Breast epithelium (tissue), 4 donors: ENCODE results near the gene ABCA4. TPM values are rescaled to one million over a fixed set of nuclear protein-coding genes. Genes with fewer than 3 reads are reported as not detected.

ENCODE experiments used
- DNase-seq, 2 donors: peaks; one replicate each; pipeline ENCODE4 v3.0.0-alpha.2; 2019; ENCODE audit warnings: low spot score in 2 of 2
- H3K27ac ChIP-seq, 2 donors: fragments of 200-600 bp; sonication (generic) in 1 of 2; one replicate each; pipeline ENCODE4 v1.5.1; 2016 to 2019; ENCODE audit warnings: mild to moderate bottlenecking in 1 of 2
- H3K27me3 ChIP-seq, 2 donors: fragments of 200-600 bp; sonication (generic) in 1 of 2; one replicate each; pipeline versions ENCODE4 v1.5.1 to v1.6.0; 2017 to 2019; ENCODE audit warnings: control low read depth in 1 of 2, mild to moderate bottlenecking in 1 of 2
- H3K36me3 ChIP-seq: fragments of 200-600 bp; one replicate; pipeline ENCODE4 v1.5.1; 2019
- H3K4me1 ChIP-seq, 2 donors: fragments of 200-600 bp; sonication (generic); one replicate each; pipeline ENCODE4 v1.5.1; 2016 to 2019; ENCODE audit warnings: control low read depth in 1 of 2
- H3K4me3 ChIP-seq, 3 donors: fragments of 200-600 bp; sonication (generic); 1 replicate in 2 of 3; 2 replicates in 1 of 3; pipeline ENCODE4 v1.5.1; 2016 to 2019; ENCODE audit warnings: mild to moderate bottlenecking in 3 of 3, moderate library complexity in 2 of 3
- H3K9me3 ChIP-seq, 2 donors: fragments of 200-600 bp; sonication (generic) in 1 of 2; one replicate each; pipeline ENCODE4 v1.5.1; 2016 to 2019; ENCODE audit warnings: control low read depth in 1 of 2
- CTCF ChIP-seq, 3 donors: fragments of 450-650 bp; IDR thresholded peaks; one replicate each; pipeline ENCODE4 v1.5.1; 2016 to 2017; ENCODE audit warnings: antibody characterized with exemption in 3 of 3, mild to moderate bottlenecking in 3 of 3, moderate library complexity in 3 of 3
- POLR2A ChIP-seq: fragments of 450-650 bp; IDR thresholded peaks from one replicate; pipeline ENCODE4 v1.6.1; 2016; ENCODE audit warnings: antibody characterized with exemption, mild to moderate bottlenecking, moderate library complexity
- POLR2AphosphoS5 ChIP-seq, 3 donors: sonication (generic); formaldehyde crosslinking; IDR thresholded peaks; one replicate each; pipeline ENCODE4 v1.6.1; 2017; ENCODE audit warnings: antibody characterized with exemption in 3 of 3
- intact Hi-C: fragments of 100-400 bp; cut with DNase I; formaldehyde crosslinking; loops from one replicate; pipeline ENCODE4 v1.15.1; 2023; ENCODE audit warnings: low total_unique reads
- total RNA-seq, 3 donors: library from RNA; depleted of rRNA; stranded (reverse); fragments of >200 nt; gene quantifications; one replicate each; pipeline ENCODE4 v1.1.0, GENCODE V29; 2016

ABCA4 gene
- total RNA-seq, 3 donors from 2014 or later, result 0.16 to 3.5 (median 1.3) TPM

- H3K27ac ChIP-seq, result no peak overlapping the region
- intact Hi-C loops, result no loop called here
Observed at GRCh38 chr1:94060720-94061119, 60.2 kb downstream of the ABCA4 start.

GRCh38 chr1:94058766-94059165 is 62.2 kb downstream of the ABCA4 start:
- H3K9me3 ChIP-seq, result no peaks in the 10 kb centered on the region
- intact Hi-C loops, result no loop called here
- H3K4me3 ChIP-seq, result no peak overlapping the region
- H3K36me3 ChIP-seq, result no peaks in the 10 kb centered on the region
- DNase-seq, result no peak
- no peaks in the 10 kb centered on the region for H3K4me1 ChIP-seq
- H3K27ac ChIP-seq, result no peak overlapping the region
- TF ChIP-seq POLR2AphosphoS5 (IDR thresholded peaks at IDR 0.05) (no peak), POLR2A (no peak), CTCF (IDR thresholded peaks at IDR 0.05) (no peak)
- H3K27me3 ChIP-seq, result no peaks in the 10 kb centered on the region

More at GRCh38 chr1:94060720-94061119, 60.2 kb downstream of the ABCA4 start:
- no peaks in the 10 kb centered on the region for H3K27me3 ChIP-seq
- TF ChIP-seq POLR2A, result no peak
- TF ChIP-seq POLR2AphosphoS5 (IDR thresholded peaks at IDR 0.05), result no peak
- no peak for TF ChIP-seq CTCF (IDR thresholded peaks at IDR 0.05)
- H3K4me1 ChIP-seq, result no peaks in the 10 kb centered on the region
- H3K4me3 ChIP-seq, result no peak overlapping the region
- no peaks in the 10 kb centered on the region for H3K9me3 ChIP-seq
- no peak for DNase-seq
- no peaks in the 10 kb centered on the region for H3K36me3 ChIP-seq

GRCh38 chr1:94056996-94057395 is 64.0 kb downstream of the ABCA4 start:
- H3K36me3 ChIP-seq, result no peaks in the 10 kb centered on the region
- TF ChIP-seq POLR2A (no peak), CTCF (IDR thresholded peaks at IDR 0.05) (no peak), POLR2AphosphoS5 (IDR thresholded peaks at IDR 0.05) (no peak)
- H3K9me3 ChIP-seq, result no peaks in the 10 kb centered on the region
- intact Hi-C loops, result no loop called here
- H3K4me3 ChIP-seq, result no peak overlapping the region
- no peak for DNase-seq
- H3K4me1 ChIP-seq, result no peaks in the 10 kb centered on the region
- H3K27me3 ChIP-seq, result no peaks in the 10 kb centered on the region
- H3K27ac ChIP-seq, result no peak overlapping the region

- no peak for TF ChIP-seq CTCF (IDR thresholded peaks at IDR 0.05)
- TF ChIP-seq POLR2AphosphoS5 (IDR thresholded peaks at IDR 0.05), result no peak
- TF ChIP-seq POLR2A, result no peak
- Histone ChIP-seq H3K27me3 (no peaks in the 10 kb centered on the region), H3K36me3 (no peaks in the 10 kb centered on the region), H3K9me3 (no peaks in the 10 kb centered on the region), H3K4me1 (no peaks in the 10 kb centered on the region), H3K27ac (no peak overlapping the region), H3K4me3 (no peak overlapping the region)
- intact Hi-C loops, result no loop called here
- no peak for DNase-seq
Observed at GRCh38 chr1:94056171-94056570, 64.8 kb downstream of the ABCA4 start.

GRCh38 chr1:94055459-94056122 is 65.4 kb downstream of the ABCA4 start:
- H3K4me3 ChIP-seq, result no peak overlapping the region
- intact Hi-C loops, result no loop called here
- no peaks in the 10 kb centered on the region for H3K4me1 ChIP-seq
- no peaks in the 10 kb centered on the region for H3K9me3 ChIP-seq
- H3K27me3 ChIP-seq, result no peaks in the 10 kb centered on the region
- no peaks in the 10 kb centered on the region for H3K36me3 ChIP-seq
- no peak overlapping the region for H3K27ac ChIP-seq
- TF ChIP-seq CTCF (IDR thresholded peaks at IDR 0.05) (no peak), POLR2AphosphoS5 (IDR thresholded peaks at IDR 0.05) (no peak), POLR2A (no peak)
- no peak for DNase-seq
